ENCODE results near the gene PRELP. TPM values are rescaled to one million over a fixed set of nuclear protein-coding genes. Genes with fewer than 3 reads are reported as not detected.

The PRELP gene
- total RNA-seq, 1 donor: 1.4 TPM

DNA sequence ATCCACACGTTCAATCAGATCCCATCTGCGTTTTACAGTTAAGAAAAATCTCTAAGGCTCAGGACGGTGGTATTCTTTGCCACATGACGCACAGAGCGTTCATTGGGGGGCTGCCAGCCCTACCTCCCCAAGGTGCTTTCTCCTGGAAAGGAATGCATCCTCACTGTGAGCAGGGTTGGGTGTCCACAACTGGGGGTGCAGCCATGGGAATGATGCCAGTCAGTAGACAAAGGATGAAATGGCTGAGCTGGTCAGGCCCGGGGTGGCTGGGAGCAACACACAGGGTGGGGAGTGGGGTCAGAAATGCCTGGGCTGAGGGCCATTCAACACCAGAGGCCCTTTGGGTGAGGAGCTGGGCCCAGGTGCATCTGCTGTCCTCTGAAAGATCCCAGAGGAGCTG, 44.3 kb downstream of the PRELP start:
- TF ChIP-seq, protein P1, sequence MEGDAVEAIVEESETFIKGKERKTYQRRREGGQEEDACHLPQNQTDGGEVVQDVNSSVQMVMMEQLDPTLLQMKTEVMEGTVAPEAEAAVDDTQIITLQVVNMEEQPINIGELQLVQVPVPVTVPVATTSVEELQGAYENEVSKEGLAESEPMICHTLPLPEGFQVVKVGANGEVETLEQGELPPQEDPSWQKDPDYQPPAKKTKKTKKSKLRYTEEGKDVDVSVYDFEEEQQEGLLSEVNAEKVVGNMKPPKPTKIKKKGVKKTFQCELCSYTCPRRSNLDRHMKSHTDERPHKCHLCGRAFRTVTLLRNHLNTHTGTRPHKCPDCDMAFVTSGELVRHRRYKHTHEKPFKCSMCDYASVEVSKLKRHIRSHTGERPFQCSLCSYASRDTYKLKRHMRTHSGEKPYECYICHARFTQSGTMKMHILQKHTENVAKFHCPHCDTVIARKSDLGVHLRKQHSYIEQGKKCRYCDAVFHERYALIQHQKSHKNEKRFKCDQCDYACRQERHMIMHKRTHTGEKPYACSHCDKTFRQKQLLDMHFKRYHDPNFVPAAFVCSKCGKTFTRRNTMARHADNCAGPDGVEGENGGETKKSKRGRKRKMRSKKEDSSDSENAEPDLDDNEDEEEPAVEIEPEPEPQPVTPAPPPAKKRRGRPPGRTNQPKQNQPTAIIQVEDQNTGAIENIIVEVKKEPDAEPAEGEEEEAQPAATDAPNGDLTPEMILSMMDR (IDR thresholded peaks at IDR 0.05; ENCODE audit: insufficient read depth, low read length): no peak
- DNase-seq (ENCODE audit: low read depth): no peak

DNA sequence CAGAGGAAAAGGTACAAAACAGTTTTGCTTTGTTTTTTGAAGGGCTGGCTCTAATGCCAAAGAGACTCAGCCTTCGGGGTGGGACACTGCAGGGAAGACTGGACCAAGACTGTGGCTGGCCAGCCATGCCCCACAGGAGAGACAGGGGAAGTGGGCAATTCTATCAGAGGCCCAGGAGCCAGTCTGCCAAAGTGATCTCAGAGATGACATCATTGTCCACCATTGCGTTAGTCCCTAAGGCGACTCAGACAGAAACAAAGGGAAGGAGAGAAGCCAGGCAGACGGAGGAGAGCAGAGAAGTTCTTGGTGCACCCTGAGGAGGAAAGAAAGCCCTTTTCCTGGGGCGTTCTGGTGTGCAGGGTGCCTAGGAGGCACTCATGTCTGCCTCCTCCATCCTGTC, 44.7 kb downstream of the PRELP start:
- no peak overlapping the region for H3K4me3 ChIP-seq (ENCODE audit: low read depth, low read length)
- peak; percentile 81 for DNase-seq (ENCODE audit: low read depth)
- TF ChIP-seq, protein P1 (IDR thresholded peaks at IDR 0.05; ENCODE audit: insufficient read depth, low read length): no peak

More for the DNA sequence above, 44.3 kb downstream of the PRELP start:
- no peak overlapping the region for H3K4me3 ChIP-seq (ENCODE audit: low read depth, low read length)

DNA sequence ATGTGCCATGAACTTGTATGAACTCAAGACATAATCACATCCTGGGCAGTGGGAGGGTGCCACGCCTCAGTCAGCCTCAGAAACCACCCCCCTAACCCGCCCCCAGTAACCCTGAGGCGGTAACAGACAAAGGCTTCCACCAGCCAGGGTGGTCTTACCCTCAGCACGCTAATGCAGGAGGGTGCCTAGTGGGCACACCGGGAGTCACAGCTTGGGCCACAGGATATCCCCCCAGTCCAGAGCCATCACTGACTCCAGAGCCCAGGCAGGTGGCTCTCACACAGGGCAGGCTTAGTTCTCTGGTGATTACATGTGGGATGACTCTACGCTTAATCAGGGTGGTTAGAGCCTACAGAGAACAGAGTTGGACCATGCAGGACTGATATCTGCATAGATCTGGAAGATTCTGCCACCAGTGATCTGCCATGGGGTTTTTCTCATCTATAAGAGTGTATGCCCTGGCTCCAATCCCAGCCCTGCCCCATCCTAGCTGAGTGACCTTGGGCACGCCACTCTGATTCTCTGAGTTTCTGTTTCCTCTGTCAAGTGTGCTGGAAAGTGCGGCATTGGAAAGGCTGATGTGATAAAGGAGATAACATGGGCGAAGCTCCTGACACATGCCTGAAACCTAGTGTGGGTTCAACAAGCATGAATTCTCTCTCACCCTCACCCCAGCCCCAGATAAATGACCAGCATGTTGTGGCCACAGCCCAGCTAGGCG, 45.6 kb downstream of the PRELP start:
- DNase-seq (ENCODE audit: low read depth): no peak
- TF ChIP-seq, protein P1 (IDR thresholded peaks at IDR 0.05; ENCODE audit: insufficient read depth, low read length): no peak
- no peak overlapping the region for H3K4me3 ChIP-seq (ENCODE audit: low read depth, low read length)

DNA sequence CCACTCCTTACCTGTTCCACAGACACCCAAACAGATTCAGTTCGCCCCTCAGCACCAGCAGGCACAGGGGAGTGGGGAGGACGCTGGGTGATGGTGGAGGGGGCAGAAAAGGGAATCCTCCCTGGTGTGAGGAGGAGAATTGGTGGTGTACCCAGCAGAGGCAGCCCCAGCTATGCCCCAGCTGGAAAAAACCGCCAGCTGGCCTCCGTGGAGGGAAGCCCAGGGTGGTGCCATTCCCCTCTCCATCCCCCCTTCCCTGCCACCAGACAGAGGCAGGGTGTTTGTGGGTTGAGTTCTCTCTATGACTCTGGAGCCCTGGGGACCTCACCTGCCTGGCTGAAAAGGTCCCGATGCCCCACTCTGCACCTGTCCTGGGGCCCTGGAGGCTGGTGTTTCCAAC, 46.2 kb downstream of the PRELP start:
- no peak overlapping the region for H3K4me3 ChIP-seq (ENCODE audit: low read depth, low read length)
- TF ChIP-seq, protein P1 (IDR thresholded peaks at IDR 0.05; ENCODE audit: insufficient read depth, low read length): no peak
- no peak for DNase-seq (ENCODE audit: low read depth)

DNA sequence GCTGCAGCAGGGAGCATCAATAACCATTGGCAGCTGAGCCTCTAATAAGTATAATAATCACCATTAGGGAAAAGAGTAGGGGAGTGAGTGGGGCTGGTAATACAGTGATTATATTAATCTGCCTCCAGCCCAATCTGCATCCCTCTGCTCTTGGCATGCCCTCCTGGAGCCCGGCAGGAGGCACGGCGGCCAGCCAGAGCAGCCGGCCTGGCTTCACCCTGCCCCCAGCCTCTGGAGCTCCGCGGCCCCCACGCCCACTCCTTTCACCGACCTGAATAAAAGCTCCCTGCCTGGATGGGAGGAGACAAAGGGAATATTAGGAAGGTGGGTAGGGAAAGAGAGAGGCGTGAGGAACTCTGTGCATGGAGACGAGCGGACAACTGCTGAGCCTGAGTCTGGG, 46.6 kb downstream of the PRELP start:
- no peak overlapping the region for H3K4me3 ChIP-seq (ENCODE audit: low read depth, low read length)
- TF ChIP-seq, protein P1 (IDR thresholded peaks at IDR 0.05; ENCODE audit: insufficient read depth, low read length): no peak
- no peak for DNase-seq (ENCODE audit: low read depth)

DNA sequence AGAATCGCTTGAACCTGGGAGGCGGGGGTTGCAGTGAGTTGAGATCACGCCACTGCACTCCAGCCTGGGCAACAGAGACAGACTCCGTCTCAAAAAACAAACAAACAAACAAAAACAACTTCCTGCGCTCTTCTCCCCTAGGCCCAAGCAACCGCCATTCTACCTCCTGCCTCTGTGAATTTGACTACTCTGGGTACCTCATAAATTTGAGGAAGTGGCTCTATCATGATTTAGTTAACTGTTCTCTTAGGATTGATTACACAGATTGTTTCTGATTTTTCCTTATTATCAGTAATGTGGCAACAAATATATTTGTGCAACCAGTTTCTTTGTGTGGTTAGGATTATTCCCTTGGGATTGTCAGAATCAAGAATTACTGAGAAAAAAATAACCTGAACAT, 48.1 kb downstream of the PRELP start:
- DNase-seq (ENCODE audit: low read depth): no peak
- TF ChIP-seq, protein P1 (IDR thresholded peaks at IDR 0.05; ENCODE audit: insufficient read depth, low read length): no peak

DNA sequence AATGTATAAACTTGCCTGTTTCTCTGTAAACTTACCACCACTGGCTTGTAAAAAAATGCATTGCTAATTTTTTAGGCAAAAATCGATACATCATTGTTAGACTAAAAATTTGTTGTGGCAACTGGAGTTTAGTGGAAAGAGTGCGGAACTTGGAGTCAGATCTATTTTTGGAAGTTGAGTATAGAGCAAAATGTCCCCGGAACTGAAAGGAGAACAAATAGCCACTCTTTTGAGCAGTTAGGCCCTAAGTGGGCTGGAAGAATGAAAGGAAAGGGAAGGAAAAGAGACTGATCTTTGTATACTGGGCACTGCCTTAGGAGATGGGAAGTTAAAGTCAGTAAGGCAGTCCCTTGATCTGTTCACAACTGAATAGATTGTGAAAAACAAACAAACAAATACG, 48.5 kb downstream of the PRELP start:
- TF ChIP-seq, protein P1 (IDR thresholded peaks at IDR 0.05; ENCODE audit: insufficient read depth, low read length): no peak
- H3K4me3 ChIP-seq (ENCODE audit: low read depth, low read length): no peak overlapping the region

More for the DNA sequence above, 48.1 kb downstream of the PRELP start:
- H3K4me3 ChIP-seq (ENCODE audit: low read depth, low read length): no peak overlapping the region

More for the DNA sequence above, 48.5 kb downstream of the PRELP start:
- no peak for DNase-seq (ENCODE audit: low read depth)

Data from fibroblast of the aortic adventitia (primary cell).